Measurements from ENCODE around the gene BACE1.

GRCh38 chr11:117299351-117300282 is 16.4 kb downstream of the BACE1 start:
- TF ChIP-seq MXI1 (IDR thresholded peaks at IDR 0.05; ENCODE audit: low read depth, low read length) (no peak), POLR2AphosphoS2 (IDR thresholded peaks at IDR 0.05; ENCODE audit: low read depth, low read length) (no peak), MTA3 (IDR thresholded peaks at IDR 0.05; ENCODE audit: borderline replicate concordance, low read length) (no peak), ZNF274 (IDR thresholded peaks at IDR 0.05; ENCODE audit: insufficient read depth, insufficient read length) (no peak), CTCF (IDR thresholded peaks at IDR 0.05 in 2 of 3, conservative IDR thresholded peaks at IDR 0.05 in 1 of 3; ENCODE audit: control insufficient read depth in 2 of 3, extremely low read depth in 1 of 3, insufficient read depth in 1 of 3, low read depth in 3 of 3, low read length in 3 of 3) (no peak), CHD4 (IDR thresholded peaks at IDR 0.05) (no peak), TCF12 (IDR thresholded peaks at IDR 0.05; ENCODE audit: low read depth, low read length) (no peak)

Measured in GM12878 (cell line).